T-helper 1 cell treated with Interleukin-12 subunit alpha and Interleukin-12 subunit beta and Interleukin-4 antibody, amounts not matched to agents 30 μg/mL and 1 μg/mL, for 36 hours (primary cell): ENCODE measurements around the gene NPAS1.
"Not testable (repeated sequence)": the region's sequence is repeated elsewhere in the genome, so short reads cannot be mapped to it uniquely, and the experiment has no call there.

Experiments used
- H3K27ac Mint-ChIP-seq: one replicate; pipeline ENCODE4 v1.8.0; 2021; ENCODE audit warnings: mild to moderate bottlenecking, mixed read lengths
- H3K27me3 Mint-ChIP-seq: one replicate; pipeline ENCODE4 v1.8.0; 2021; ENCODE audit warnings: low read depth, mixed read lengths
- H3K36me3 Mint-ChIP-seq: one replicate; pipeline ENCODE4 v1.8.0; 2021; ENCODE audit warnings: low read depth, mixed read lengths
- H3K4me1 Mint-ChIP-seq: one replicate; pipeline ENCODE4 v1.8.0; 2021; ENCODE audit warnings: low read depth, mixed read lengths
- H3K4me3 Mint-ChIP-seq: one replicate; pipeline ENCODE4 v1.8.0; 2021; ENCODE audit warnings: mild to moderate bottlenecking, moderate library complexity, mixed read lengths
- H3K9me3 Mint-ChIP-seq: one replicate; pipeline ENCODE4 v1.8.0; 2021; ENCODE audit warnings: mixed read lengths

Gene NPAS1

GRCh38 chr19:47039239-47039874, 19.7 kb downstream of the NPAS1 start:
- Mint-ChIP-seq H3K4me3 (no peak overlapping the region), H3K27ac (no peak overlapping the region), H3K4me1 (peaks cover 11% of the 10 kb centered on the region), H3K9me3 (no peaks in the 10 kb centered on the region), H3K36me3 (no peaks in the 10 kb centered on the region), H3K27me3 (peaks cover 12% of the 10 kb centered on the region)

- Mint-ChIP-seq H3K36me3 (no peaks in the 10 kb centered on the region), H3K4me1 (peaks cover 1% of the 10 kb centered on the region), H3K9me3 (no peaks in the 10 kb centered on the region), H3K4me3 (no peak overlapping the region), H3K27ac (no peak overlapping the region), H3K27me3 (no peaks in the 10 kb centered on the region)
Observed at GRCh38 chr19:47040869-47041268, 21.2 kb downstream of the NPAS1 start.

GRCh38 chr19:47044946-47045866, 25.6 kb downstream of the NPAS1 start:
- Mint-ChIP-seq H3K9me3 (no peaks in the 10 kb centered on the region), H3K4me3 (no peak overlapping the region), H3K27ac (no peak overlapping the region), H3K27me3 (no peaks in the 10 kb centered on the region), H3K36me3 (peaks cover 2% of the 10 kb centered on the region), H3K4me1 (peaks cover 8% of the 10 kb centered on the region)

GRCh38 chr19:47045867-47046470, 26.3 kb downstream of the NPAS1 start:
- Mint-ChIP-seq H3K36me3 (peaks cover 2% of the 10 kb centered on the region), H3K4me3 (no peak overlapping the region), H3K27me3 (no peaks in the 10 kb centered on the region), H3K9me3 (no peaks in the 10 kb centered on the region), H3K4me1 (peaks cover 8% of the 10 kb centered on the region), H3K27ac (no peak overlapping the region)

- Mint-ChIP-seq H3K36me3 (peaks cover 2% of the 10 kb centered on the region), H3K4me1 (peaks cover 8% of the 10 kb centered on the region), H3K4me3 (peak overlapping the region; percentile 99), H3K27me3 (no peaks in the 10 kb centered on the region), H3K27ac (peak overlapping the region; percentile 95), H3K9me3 (no peaks in the 10 kb centered on the region)
Observed at GRCh38 chr19:47047272-47047762, 27.7 kb downstream of the NPAS1 start.

GRCh38 chr19:47047763-47048405, 28.2 kb downstream of the NPAS1 start:
- Mint-ChIP-seq H3K4me1 (peaks cover 8% of the 10 kb centered on the region), H3K27ac (peak overlapping the region; percentile 95), H3K27me3 (peaks cover 4% of the 10 kb centered on the region), H3K36me3 (peaks cover 2% of the 10 kb centered on the region), H3K4me3 (peak overlapping the region; percentile 99), H3K9me3 (no peaks in the 10 kb centered on the region)

GRCh38 chr19:47049307-47049700, 29.7 kb downstream of the NPAS1 start:
- Mint-ChIP-seq H3K27me3 (peaks cover 8% of the 10 kb centered on the region), H3K4me1 (peaks cover 8% of the 10 kb centered on the region), H3K36me3 (peaks cover 2% of the 10 kb centered on the region), H3K27ac (peak overlapping the region; percentile 87), H3K4me3 (peak overlapping the region; percentile 94), H3K9me3 (no peaks in the 10 kb centered on the region)

- H3K4me1 Mint-ChIP-seq, H3K4me3 Mint-ChIP-seq, H3K36me3 Mint-ChIP-seq, H3K27ac Mint-ChIP-seq, H3K27me3 Mint-ChIP-seq, H3K9me3 Mint-ChIP-seq: not testable (repeated sequence)
Observed at GRCh38 chr19:47050562-47050961, 30.9 kb downstream of the NPAS1 start.

- no peaks in the 10 kb centered on the region for H3K4me1 Mint-ChIP-seq
- H3K27me3 Mint-ChIP-seq = peaks cover 8% of the 10 kb centered on the region
- H3K4me3 Mint-ChIP-seq = no peak overlapping the region
- H3K36me3 Mint-ChIP-seq = no peaks in the 10 kb centered on the region
- no peaks in the 10 kb centered on the region for H3K9me3 Mint-ChIP-seq
- no peak overlapping the region for H3K27ac Mint-ChIP-seq
Observed at GRCh38 chr19:47056411-47056810, 36.8 kb downstream of the NPAS1 start.

GRCh38 chr19:47057328-47057727, 37.7 kb downstream of the NPAS1 start:
- no peaks in the 10 kb centered on the region for H3K4me1 Mint-ChIP-seq
- no peak overlapping the region for H3K27ac Mint-ChIP-seq
- H3K4me3 Mint-ChIP-seq = no peak overlapping the region
- H3K36me3 Mint-ChIP-seq = no peaks in the 10 kb centered on the region
- H3K27me3 Mint-ChIP-seq = peaks cover 8% of the 10 kb centered on the region
- no peaks in the 10 kb centered on the region for H3K9me3 Mint-ChIP-seq

- no peak overlapping the region for H3K27ac Mint-ChIP-seq
- H3K9me3 Mint-ChIP-seq = no peaks in the 10 kb centered on the region
- peaks cover 4% of the 10 kb centered on the region for H3K27me3 Mint-ChIP-seq
- H3K36me3 Mint-ChIP-seq = no peaks in the 10 kb centered on the region
- H3K4me3 Mint-ChIP-seq = no peak overlapping the region
- H3K4me1 Mint-ChIP-seq = no peaks in the 10 kb centered on the region
Observed at GRCh38 chr19:47058621-47059022, 39.0 kb downstream of the NPAS1 start.

- Mint-ChIP-seq H3K36me3 (peaks cover 5% of the 10 kb centered on the region), H3K9me3 (no peaks in the 10 kb centered on the region), H3K27ac (no peak overlapping the region), H3K27me3 (no peaks in the 10 kb centered on the region), H3K4me1 (no peaks in the 10 kb centered on the region), H3K4me3 (no peak overlapping the region)
Observed at GRCh38 chr19:47063874-47064273, 44.2 kb downstream of the NPAS1 start.

GRCh38 chr19:47065242-47065641, 45.6 kb downstream of the NPAS1 start:
- H3K36me3 Mint-ChIP-seq = peaks cover 11% of the 10 kb centered on the region
- no peak overlapping the region for H3K27ac Mint-ChIP-seq
- peaks cover 2% of the 10 kb centered on the region for H3K4me1 Mint-ChIP-seq
- no peaks in the 10 kb centered on the region for H3K27me3 Mint-ChIP-seq
- H3K4me3 Mint-ChIP-seq = no peak overlapping the region
- H3K9me3 Mint-ChIP-seq = no peaks in the 10 kb centered on the region

- Mint-ChIP-seq H3K27me3 (no peaks in the 10 kb centered on the region), H3K9me3 (no peaks in the 10 kb centered on the region), H3K27ac (no peak overlapping the region), H3K4me3 (no peak overlapping the region), H3K36me3 (peaks cover 24% of the 10 kb centered on the region), H3K4me1 (peaks cover 6% of the 10 kb centered on the region)
Observed at GRCh38 chr19:47066376-47067214, 47.0 kb downstream of the NPAS1 start.
